ENCODE data around the gene SLC30A2. TPM values are rescaled to one million over a fixed set of nuclear protein-coding genes. Genes with fewer than 3 reads are reported as not detected.

The SLC30A2 gene
- total and polyA plus RNA-seq, 2 of the 13 experiments (the other 11 are each of a cell fraction or from before 2014, with no cell fraction given): not detected

- Histone ChIP-seq H3K27ac (ENCODE audit: extremely low read length, insufficient read depth, low read length) (no peak overlapping the region), H2AFZ (ENCODE audit: low read length) (no peak overlapping the region), H3K4me3 (replicated peaks in 1 of 3; ENCODE audit: insufficient read depth in 1 of 3, low read depth in 2 of 3, low read length in 3 of 3) (no peak overlapping the region), H3K27me3 (ENCODE audit: control insufficient read depth in 1 of 2, insufficient read depth in 2 of 2, low read length in 2 of 2) (no peaks in the 10 kb centered on the region; a peak in 1 of 5 replicates), H3K36me3 (replicated peaks in 1 of 2; ENCODE audit: control insufficient read depth in 1 of 2, insufficient read depth in 2 of 2, low read length in 2 of 2) (peaks cover 3 to 6% of the 10 kb centered on the region in 2 experiments; a peak in 4 of 5 replicates), H3K9me3 (ENCODE audit: low read length) (no peaks in the 10 kb centered on the region), H4K20me1 (ENCODE audit: insufficient read depth, low read length) (no peaks in the 10 kb centered on the region), H3K4me1 (ENCODE audit: insufficient read depth, low read length) (peaks cover 21% of the 10 kb centered on the region), H3K4me2 (ENCODE audit: low read depth, low read length) (no peak overlapping the region), H3K9ac (ENCODE audit: insufficient read depth, low read depth, low read length) (no peak overlapping the region), H3K79me2 (ENCODE audit: insufficient read depth, low read length) (no peaks in the 10 kb centered on the region)
- in situ Hi-C loops (cut with HindIII; ENCODE audit: extremely low pct_ligation_motif_present, low pct_unique_long_range_greater_than_20kb) (loop anchor here (5.0 to 10.0 kb wide), 2 partner anchors 97 to 170 kb away; no protein-coding TSS in a partner anchor), intact Hi-C loops (cut with micrococcal nuclease; ENCODE audit: unreplicated experiment) (loop anchor here (5.0 kb wide), 1 partner anchor 172 kb away; no protein-coding TSS in a partner anchor)
- no peak for DNase-seq (ENCODE audit: low spot score)
- FAIRE-seq: no peak
- no TSS peak for BruUV-seq (replicated peaks)
- WGBS (ENCODE audit: low lambda C conversion rate): 91% methylated on average over 3 of the region's 3 CpGs
- TF ChIP-seq MAFF (IDR thresholded peaks at IDR 0.05; ENCODE audit: low read depth, low read length): peak; percentile 37; the same call in 1 of the 2 replicates
- no peak for TF ChIP-seq ZNF747 (CRISPR knock-in tag; IDR thresholded peaks at IDR 0.05; ENCODE audit: borderline replicate concordance)
- TF ChIP-seq MAFK (conservative IDR thresholded peaks at IDR 0.05 in 1 of 2, IDR thresholded peaks at IDR 0.05 in 1 of 2; ENCODE audit: low read length in 2 of 2): peak; percentile 54 to 59
- no peak for TF ChIP-seq ZNF329 (CRISPR knock-in tag; IDR thresholded peaks at IDR 0.05; ENCODE audit: low read depth)
- no peak for TF ChIP-seq ZFP36L2 (CRISPR knock-in tag; IDR thresholded peaks at IDR 0.05)
- no peak for TF ChIP-seq FOXP1 (IDR thresholded peaks at IDR 0.05)
- no peak for TF ChIP-seq FOXP1 (CRISPR knock-in tag; IDR thresholded peaks at IDR 0.05)
- no peak for TF ChIP-seq PBX2 (CRISPR knock-in tag; IDR thresholded peaks at IDR 0.05)
- no peak for TF ChIP-seq GABPA (IDR thresholded peaks at IDR 0.05; ENCODE audit: low read depth, low read length)
- TF ChIP-seq GABPA (CRISPR knock-in tag; IDR thresholded peaks at IDR 0.05; ENCODE audit: low read depth): no peak
- TF ChIP-seq ZNF335 (CRISPR knock-in tag; IDR thresholded peaks at IDR 0.05): no peak
- no peak for TF ChIP-seq BCL6 (CRISPR knock-in tag; IDR thresholded peaks at IDR 0.05)
- TF ChIP-seq ZMYM2 (CRISPR knock-in tag; IDR thresholded peaks at IDR 0.05): no peak
- no peak for TF ChIP-seq PHF8 (CRISPR knock-in tag; IDR thresholded peaks at IDR 0.05)
- TF ChIP-seq, protein P1, sequence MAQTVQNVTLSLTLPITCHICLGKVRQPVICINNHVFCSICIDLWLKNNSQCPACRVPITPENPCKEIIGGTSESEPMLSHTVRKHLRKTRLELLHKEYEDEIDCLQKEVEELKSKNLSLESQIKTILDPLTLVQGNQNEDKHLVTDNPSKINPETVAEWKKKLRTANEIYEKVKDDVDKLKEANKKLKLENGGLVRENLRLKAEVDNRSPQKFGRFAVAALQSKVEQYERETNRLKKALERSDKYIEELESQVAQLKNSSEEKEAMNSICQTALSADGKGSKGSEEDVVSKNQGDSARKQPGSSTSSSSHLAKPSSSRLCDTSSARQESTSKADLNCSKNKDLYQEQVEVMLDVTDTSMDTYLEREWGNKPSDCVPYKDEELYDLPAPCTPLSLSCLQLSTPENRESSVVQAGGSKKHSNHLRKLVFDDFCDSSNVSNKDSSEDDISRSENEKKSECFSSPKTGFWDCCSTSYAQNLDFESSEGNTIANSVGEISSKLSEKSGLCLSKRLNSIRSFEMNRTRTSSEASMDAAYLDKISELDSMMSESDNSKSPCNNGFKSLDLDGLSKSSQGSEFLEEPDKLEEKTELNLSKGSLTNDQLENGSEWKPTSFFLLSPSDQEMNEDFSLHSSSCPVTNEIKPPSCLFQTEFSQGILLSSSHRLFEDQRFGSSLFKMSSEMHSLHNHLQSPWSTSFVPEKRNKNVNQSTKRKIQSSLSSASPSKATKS (CRISPR knock-in tag; IDR thresholded peaks at IDR 0.05): no peak
- no peak for TF ChIP-seq SP5 (CRISPR knock-in tag; IDR thresholded peaks at IDR 0.05; ENCODE audit: borderline replicate concordance, low read depth)
- POLR2A ChIA-PET: interaction anchor here (0.9 kb wide), 1 partner anchor 176 kb away, joined by 3 read pairs; no protein-coding TSS in a partner anchor
- CTCF ChIA-PET (ENCODE audit: low intra/inter-chr PET ratio, low total read pairs): no interaction called here
- no peak for ATAC-seq
Observed at GRCh38 chr1:25994402-25995150, 51.3 kb downstream of the SLC30A2 start.
